Neural cell (in vitro differentiated cells): ENCODE measurements around the gene RCL1. TPM values are rescaled to one million over a fixed set of nuclear protein-coding genes. Genes with fewer than 3 reads are reported as not detected.

Source experiments
- H2AFZ ChIP-seq: fragments of 200-600, 300-800 bp; sonication (generic), shearing (Covaris generic); 2 replicates; pipeline ENCODE4 v1.6.0; 2014; ENCODE audit warnings: low read depth, mild to moderate bottlenecking, antibody characterized with exemption, low read length, moderate library complexity
- H3F3A ChIP-seq: fragments of 200-600 bp; shearing (Covaris generic); 2 replicates; pipeline ENCODE4 v1.6.1; 2016; ENCODE audit warnings: mild to moderate bottlenecking, moderate library complexity, mixed read lengths, antibody characterized with exemption, low read length; ENCODE audit not compliant: insufficient read depth, poor library complexity, severe bottlenecking
- H3K27ac ChIP-seq: fragments of 200-600, 300-800 bp; sonication (generic), shearing (Covaris generic); 2 replicates; pipeline ENCODE4 v1.5.1; 2014; ENCODE audit warnings: mild to moderate bottlenecking, low read length, moderate library complexity
- H3K27me3 ChIP-seq: fragments of 300-800, 200-600 bp; sonication (generic), shearing (Covaris generic); 2 replicates; pipeline ENCODE4 v1.6.0; 2014; ENCODE audit warnings: mild to moderate bottlenecking, low read depth, low read length, moderate library complexity; ENCODE audit not compliant: insufficient read depth
- H3K36me3 ChIP-seq: fragments of 300-800, 200-600 bp; sonication (generic), shearing (Covaris generic); 2 replicates; pipeline ENCODE4 v1.5.1; 2014; ENCODE audit warnings: mild to moderate bottlenecking, antibody characterized with exemption, low read length, moderate library complexity; ENCODE audit not compliant: insufficient read depth
- H3K4me2 ChIP-seq: fragments of 300-800, 200-600 bp; sonication (generic), shearing (Covaris generic); 2 replicates; pipeline ENCODE4 v1.6.0; 2014; ENCODE audit warnings: mild to moderate bottlenecking, low read length
- H3K4me3 ChIP-seq: fragments of 300-800, 200-600 bp; sonication (generic), shearing (Covaris generic); 2 replicates; pipeline ENCODE4 v1.5.1; 2014; ENCODE audit warnings: mild to moderate bottlenecking, low read length, moderate library complexity
- H3K79me2 ChIP-seq: fragments of 200-600 bp; shearing (Covaris generic); replicated peaks from 2 replicates; pipeline ENCODE4 v1.6.0; 2014; ENCODE audit warnings: mild to moderate bottlenecking, low read length, moderate library complexity; ENCODE audit not compliant: insufficient read depth
- H3K9ac ChIP-seq: fragments of 300-800, 200-600 bp; sonication (generic), shearing (Covaris generic); 2 replicates; pipeline ENCODE4 v1.6.1; 2016; ENCODE audit warnings: mild to moderate bottlenecking, low read length, mixed read lengths
- H3K9me2 ChIP-seq: fragments of 200-600 bp; shearing (Covaris generic); 2 replicates; pipeline ENCODE4 v1.6.1; 2016; ENCODE audit warnings: mild to moderate bottlenecking, low read length, mixed read lengths; ENCODE audit not compliant: insufficient read depth
- H3K9me3 ChIP-seq: fragments of 200-600, 300-800 bp; sonication (generic), shearing (Covaris generic); 2 replicates; pipeline ENCODE4 v1.6.1; 2016; ENCODE audit warnings: mild to moderate bottlenecking, mixed run types, low read length, moderate library complexity, mixed read lengths
- H4K20me1 ChIP-seq: fragments of 200-600 bp; shearing (Covaris generic); 2 replicates; pipeline ENCODE4 v1.6.1; 2016; ENCODE audit warnings: mild to moderate bottlenecking, mixed run types; ENCODE audit not compliant: insufficient read depth
- EP300 ChIP-seq: fragments of 450-650 bp; conservative IDR thresholded peaks from 2 replicates; pipeline ENCODE4 v1.6.1; 2014; ENCODE audit warnings: antibody characterized with exemption, mild to moderate bottlenecking, moderate library complexity; ENCODE audit not compliant: poor library complexity, severe bottlenecking
- EZH2 ChIP-seq: fragments of 200-600, 300-800 bp; shearing (Covaris generic), sonication (generic); IDR thresholded peaks from 2 replicates; pipeline ENCODE4 v1.6.1; 2014; ENCODE audit warnings: antibody characterized with exemption, low read length, borderline replicate concordance, mild to moderate bottlenecking; ENCODE audit not compliant: insufficient read depth, poor library complexity, severe bottlenecking
- MXI1 ChIP-seq: fragments of 450-650 bp; conservative IDR thresholded peaks from 2 replicates; pipeline ENCODE4 v1.6.1; 2014; ENCODE audit warnings: antibody characterized with exemption, mild to moderate bottlenecking; ENCODE audit not compliant: poor library complexity, severe bottlenecking
- POLR2AphosphoS5 ChIP-seq: IDR thresholded peaks from 2 replicates; pipeline ENCODE4 v1.6.1; 2012
- RAD21 ChIP-seq: fragments of 450-650 bp; conservative IDR thresholded peaks from 2 replicates; pipeline ENCODE4 v1.6.1; 2014; ENCODE audit warnings: antibody characterized with exemption, mild to moderate bottlenecking, moderate library complexity
- SMC3 ChIP-seq: fragments of 450-650 bp; conservative IDR thresholded peaks from 2 replicates; pipeline ENCODE4 v1.6.1; 2014; ENCODE audit warnings: antibody characterized with exemption, mild to moderate bottlenecking, moderate library complexity; ENCODE audit not compliant: poor library complexity
- TAF1 ChIP-seq: IDR thresholded peaks from 2 replicates; pipeline ENCODE4 v1.6.1; 2012; ENCODE audit warnings: low read depth
- polyA plus RNA-seq: library from polyadenylated mRNA; depleted of rRNA; stranded (reverse); fragments of >200 nt; gene quantifications from 2 replicates; pipeline ENCODE4 v1.2.3, GENCODE V29; 2014
- TF ChIP-seq, protein P1 (sequence below): IDR thresholded peaks from 2 replicates; pipeline ENCODE4 v1.6.1; 2012; ENCODE audit warnings: borderline replicate concordance
- TF ChIP-seq, protein P2 (sequence below): fragments of 450-650 bp; IDR thresholded peaks from 2 replicates; pipeline ENCODE4 v1.5.1; 2014; ENCODE audit warnings: antibody characterized with exemption, mild to moderate bottlenecking, moderate library complexity; ENCODE audit not compliant: poor library complexity, severe bottlenecking

The RCL1 gene
- polyA plus RNA-seq, 1 donor from 2014 or later = 4.2 TPM

DNA sequence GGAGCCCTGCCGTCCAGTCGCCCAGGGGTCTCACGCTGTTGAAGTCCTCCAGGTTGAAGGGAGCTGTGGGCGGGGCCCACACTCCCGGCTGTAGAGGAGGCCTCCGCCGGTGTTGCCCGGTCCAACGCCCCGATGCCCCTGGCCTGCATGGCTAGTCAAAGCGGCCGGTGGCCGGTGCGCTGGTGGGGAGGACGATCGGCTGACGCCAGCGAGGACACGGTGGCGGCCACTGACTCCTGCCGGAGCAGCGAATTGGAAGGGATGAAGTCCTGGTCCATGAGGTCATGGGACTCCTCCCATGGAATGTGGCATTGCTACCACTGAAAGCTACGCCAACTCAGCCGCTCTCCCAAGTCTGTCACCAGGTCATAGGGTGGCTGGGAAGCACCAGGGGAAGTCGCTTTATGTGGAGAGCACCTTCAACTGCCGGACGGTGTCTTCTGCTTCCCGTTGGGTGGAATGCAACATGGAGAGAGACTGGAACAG lies 11.8 kb downstream of the RCL1 start:
- H4K20me1 ChIP-seq = no peaks in the 10 kb centered on the region
- peaks cover 12% of the 10 kb centered on the region for H3K79me2 ChIP-seq
- H3K27me3 ChIP-seq = no peaks in the 10 kb centered on the region
- H2AFZ ChIP-seq = no peak overlapping the region
- H3K4me3 ChIP-seq = no peak overlapping the region
- no peaks in the 10 kb centered on the region for H3K9me2 ChIP-seq
- no peak overlapping the region for H3K9ac ChIP-seq
- H3K27ac ChIP-seq = no peak overlapping the region
- no peaks in the 10 kb centered on the region for H3K36me3 ChIP-seq
- TF ChIP-seq EZH2 (no peak), SMC3 (no peak), EP300 (no peak), MXI1 (no peak)
- no peaks in the 10 kb centered on the region for H3F3A ChIP-seq
- H3K4me2 ChIP-seq = no peak overlapping the region
- no peaks in the 10 kb centered on the region for H3K9me3 ChIP-seq

DNA sequence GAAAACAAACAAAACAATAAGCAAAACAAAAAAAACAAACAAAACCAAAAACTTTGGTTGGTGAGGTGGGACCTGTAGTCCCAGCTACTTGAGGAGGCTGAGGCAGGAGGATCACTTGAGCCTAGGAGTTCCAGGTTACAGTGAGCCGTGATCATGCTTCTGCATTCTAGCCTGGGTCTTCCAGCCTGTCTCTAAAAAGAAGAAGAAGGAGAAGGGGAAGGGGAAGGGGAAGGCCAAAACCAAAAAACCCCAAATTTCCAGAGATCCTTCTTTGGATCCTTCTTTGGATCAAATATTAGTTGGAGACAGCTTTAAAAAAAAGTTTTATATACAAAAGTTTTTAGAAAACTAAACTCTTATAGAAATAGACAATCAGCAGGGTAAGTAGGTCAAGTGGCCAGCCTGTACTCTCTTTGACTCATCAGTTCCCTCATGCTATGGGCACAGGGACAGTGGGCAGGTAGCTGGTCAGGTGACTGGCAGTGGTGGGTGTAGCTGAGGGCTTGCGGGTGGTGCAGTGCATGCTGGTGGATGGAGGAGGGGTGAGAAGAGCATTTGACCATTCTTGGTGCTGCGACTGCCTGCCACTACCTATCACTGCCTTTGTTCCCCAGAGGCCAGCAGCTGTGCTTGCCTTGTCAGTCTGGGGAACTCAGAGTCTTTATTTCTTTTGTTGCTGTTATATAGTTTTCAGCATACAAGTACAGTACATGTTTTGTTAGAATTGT lies 12.6 kb downstream of the RCL1 start:
- Histone ChIP-seq H3K9me3 (no peaks in the 10 kb centered on the region), H3K36me3 (no peaks in the 10 kb centered on the region), H3K9ac (no peak overlapping the region), H3K4me2 (no peak overlapping the region), H3K27me3 (no peaks in the 10 kb centered on the region), H3F3A (no peaks in the 10 kb centered on the region), H3K79me2 (peaks cover 12% of the 10 kb centered on the region), H4K20me1 (no peaks in the 10 kb centered on the region), H2AFZ (no peak overlapping the region), H3K9me2 (no peaks in the 10 kb centered on the region), H3K4me3 (no peak overlapping the region), H3K27ac (no peak overlapping the region)
- no peak for TF ChIP-seq SMC3
- TF ChIP-seq, protein P1, sequence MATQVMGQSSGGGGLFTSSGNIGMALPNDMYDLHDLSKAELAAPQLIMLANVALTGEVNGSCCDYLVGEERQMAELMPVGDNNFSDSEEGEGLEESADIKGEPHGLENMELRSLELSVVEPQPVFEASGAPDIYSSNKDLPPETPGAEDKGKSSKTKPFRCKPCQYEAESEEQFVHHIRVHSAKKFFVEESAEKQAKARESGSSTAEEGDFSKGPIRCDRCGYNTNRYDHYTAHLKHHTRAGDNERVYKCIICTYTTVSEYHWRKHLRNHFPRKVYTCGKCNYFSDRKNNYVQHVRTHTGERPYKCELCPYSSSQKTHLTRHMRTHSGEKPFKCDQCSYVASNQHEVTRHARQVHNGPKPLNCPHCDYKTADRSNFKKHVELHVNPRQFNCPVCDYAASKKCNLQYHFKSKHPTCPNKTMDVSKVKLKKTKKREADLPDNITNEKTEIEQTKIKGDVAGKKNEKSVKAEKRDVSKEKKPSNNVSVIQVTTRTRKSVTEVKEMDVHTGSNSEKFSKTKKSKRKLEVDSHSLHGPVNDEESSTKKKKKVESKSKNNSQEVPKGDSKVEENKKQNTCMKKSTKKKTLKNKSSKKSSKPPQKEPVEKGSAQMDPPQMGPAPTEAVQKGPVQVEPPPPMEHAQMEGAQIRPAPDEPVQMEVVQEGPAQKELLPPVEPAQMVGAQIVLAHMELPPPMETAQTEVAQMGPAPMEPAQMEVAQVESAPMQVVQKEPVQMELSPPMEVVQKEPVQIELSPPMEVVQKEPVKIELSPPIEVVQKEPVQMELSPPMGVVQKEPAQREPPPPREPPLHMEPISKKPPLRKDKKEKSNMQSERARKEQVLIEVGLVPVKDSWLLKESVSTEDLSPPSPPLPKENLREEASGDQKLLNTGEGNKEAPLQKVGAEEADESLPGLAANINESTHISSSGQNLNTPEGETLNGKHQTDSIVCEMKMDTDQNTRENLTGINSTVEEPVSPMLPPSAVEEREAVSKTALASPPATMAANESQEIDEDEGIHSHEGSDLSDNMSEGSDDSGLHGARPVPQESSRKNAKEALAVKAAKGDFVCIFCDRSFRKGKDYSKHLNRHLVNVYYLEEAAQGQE = no peak
- TF ChIP-seq EZH2 = no peak
- TF ChIP-seq POLR2AphosphoS5 = no peak
- no peak for TF ChIP-seq MXI1
- no peak for TF ChIP-seq EP300
- no peak for TF ChIP-seq RAD21
- no peak for TF ChIP-seq TAF1
- TF ChIP-seq, protein P2, sequence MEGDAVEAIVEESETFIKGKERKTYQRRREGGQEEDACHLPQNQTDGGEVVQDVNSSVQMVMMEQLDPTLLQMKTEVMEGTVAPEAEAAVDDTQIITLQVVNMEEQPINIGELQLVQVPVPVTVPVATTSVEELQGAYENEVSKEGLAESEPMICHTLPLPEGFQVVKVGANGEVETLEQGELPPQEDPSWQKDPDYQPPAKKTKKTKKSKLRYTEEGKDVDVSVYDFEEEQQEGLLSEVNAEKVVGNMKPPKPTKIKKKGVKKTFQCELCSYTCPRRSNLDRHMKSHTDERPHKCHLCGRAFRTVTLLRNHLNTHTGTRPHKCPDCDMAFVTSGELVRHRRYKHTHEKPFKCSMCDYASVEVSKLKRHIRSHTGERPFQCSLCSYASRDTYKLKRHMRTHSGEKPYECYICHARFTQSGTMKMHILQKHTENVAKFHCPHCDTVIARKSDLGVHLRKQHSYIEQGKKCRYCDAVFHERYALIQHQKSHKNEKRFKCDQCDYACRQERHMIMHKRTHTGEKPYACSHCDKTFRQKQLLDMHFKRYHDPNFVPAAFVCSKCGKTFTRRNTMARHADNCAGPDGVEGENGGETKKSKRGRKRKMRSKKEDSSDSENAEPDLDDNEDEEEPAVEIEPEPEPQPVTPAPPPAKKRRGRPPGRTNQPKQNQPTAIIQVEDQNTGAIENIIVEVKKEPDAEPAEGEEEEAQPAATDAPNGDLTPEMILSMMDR = no peak
